A673 (cell line): ENCODE results near the gene PRF1. TPM values are rescaled to one million over a fixed set of nuclear protein-coding genes. Genes with fewer than 3 reads are reported as not detected.
A peak's percentile ranks its signal among the peaks of the same experiment; 100 is the strongest.

Experiments used
- BruUV-seq: library from RNA; stranded (reverse); fragments of 400-500 nt; replicated peaks from 2 replicates; lab custom pipeline; 2021; lab: Mats Ljungman, UMichigan
- CTCF ChIA-PET: fragments of 300-600 bp; sonication (Branson Sonifier 250); formaldehyde crosslinking; loops from one replicate; lab custom pipeline; 2022; ENCODE audit warnings: antibody characterized with exemption; lab: Charles Lee
- POLR2A ChIA-PET: fragments of 300-600 bp; sonication (Branson Sonifier 250); formaldehyde crosslinking; loops from one replicate; lab custom pipeline; 2022; ENCODE audit warnings: antibody characterized with exemption; ENCODE audit not compliant: low non-redundant PET; lab: Charles Lee
- DNase-seq: peaks from one replicate; pipeline ENCODE4 v3.0.0-alpha.2; 2015; ENCODE audit warnings: low spot score
- H3K27ac ChIP-seq: fragments of 200-600 bp; sonication (generic); 2 replicates; pipeline ENCODE4 v1.5.1; 2016; ENCODE audit warnings: mixed run types, low read depth, mild to moderate bottlenecking, mixed read lengths, antibody characterized with exemption, low read length; ENCODE audit not compliant: poor library complexity, severe bottlenecking
- H3K27me3 ChIP-seq: fragments of 200-600 bp; sonication (generic); replicated peaks from 2 replicates; pipeline ENCODE4 v1.6.1; 2017; ENCODE audit warnings: mixed run types, low read depth, mild to moderate bottlenecking, mixed read lengths, antibody characterized with exemption, low read length; ENCODE audit not compliant: insufficient read depth, poor library complexity
- H3K36me3 ChIP-seq: fragments of 200-600 bp; sonication (generic); 2 replicates; pipeline ENCODE4 v1.6.1; 2016; ENCODE audit warnings: mixed run types, mild to moderate bottlenecking, mixed read lengths, antibody characterized with exemption, low read length; ENCODE audit not compliant: insufficient read depth, poor library complexity, severe bottlenecking
- H3K4me1 ChIP-seq: fragments of 200-600 bp; sonication (generic); 2 replicates; pipeline ENCODE4 v1.6.1; 2017; ENCODE audit warnings: mixed run types, mild to moderate bottlenecking, mixed read lengths, antibody characterized with exemption, low read length; ENCODE audit not compliant: insufficient read depth, poor library complexity, severe bottlenecking
- H3K4me3 ChIP-seq: fragments of 200-600 bp; sonication (generic); 2 replicates; pipeline ENCODE4 v1.5.1; 2016; ENCODE audit warnings: low read depth, mixed run types, mild to moderate bottlenecking, mixed read lengths, low read length; ENCODE audit not compliant: poor library complexity, severe bottlenecking
- H3K9me3 ChIP-seq: fragments of 200-600 bp; sonication (generic); 2 replicates; pipeline ENCODE4 v1.6.1; 2016; ENCODE audit warnings: mixed run types, low read depth, mild to moderate bottlenecking, mixed read lengths, antibody characterized with exemption, low read length; ENCODE audit not compliant: poor library complexity, severe bottlenecking
- CTCF ChIP-seq: fragments of 300-800, 200-600 bp; sonication (generic); conservative IDR thresholded peaks from 2 replicates; pipeline ENCODE4 v1.5.1; 2017; ENCODE audit warnings: low read depth, mild to moderate bottlenecking, antibody characterized with exemption, low read length, moderate library complexity, mixed read lengths
- EZH2 ChIP-seq: fragments of 200-600 bp; sonication (generic); IDR thresholded peaks from 2 replicates; pipeline ENCODE4 v1.6.1; 2017; ENCODE audit warnings: borderline replicate concordance, low read depth, mild to moderate bottlenecking, mixed read lengths, antibody characterized with exemption, low read length; ENCODE audit not compliant: poor library complexity, severe bottlenecking
- intact Hi-C: fragments of 100-400 bp; cut with micrococcal nuclease; formaldehyde crosslinking; loops from one replicate; pipeline ENCODE4 v1.10.0; 2022; ENCODE audit not compliant: unreplicated experiment
- total RNA-seq: library from RNA; stranded (reverse); gene quantifications from 2 replicates; pipeline ENCODE4 v1.2.3, GENCODE V29; 2021

The PRF1 gene
- total RNA-seq, 1 experiment from 2014 or later = not detected

- CTCF ChIA-PET = no interaction called here
- Histone ChIP-seq H3K4me3 (no peak overlapping the region), H3K27me3 (no peaks in the 10 kb centered on the region), H3K27ac (no peak overlapping the region), H3K9me3 (no peaks in the 10 kb centered on the region), H3K36me3 (no peaks in the 10 kb centered on the region), H3K4me1 (peaks cover 31% of the 10 kb centered on the region)
- TF ChIP-seq CTCF (peak; percentile 87), EZH2 (no peak)
- DNase-seq = peak; percentile 73
- intact Hi-C loops = loop anchor here (1.0 to 10.0 kb wide), 4 partner anchors 125 to 735 kb away; partner anchors contain the start of gene ADAMTS14
- POLR2A ChIA-PET = no interaction called here
- BruUV-seq = no TSS peak
Observed at GRCh38 chr10:70549962-70550458, 52.5 kb downstream of the PRF1 start.

- Histone ChIP-seq H3K4me3 (no peak overlapping the region), H3K4me1 (peaks cover 31% of the 10 kb centered on the region), H3K36me3 (no peaks in the 10 kb centered on the region), H3K27ac (no peak overlapping the region), H3K9me3 (no peaks in the 10 kb centered on the region), H3K27me3 (no peaks in the 10 kb centered on the region)
- intact Hi-C loops = no loop called here
- TF ChIP-seq CTCF (no peak), EZH2 (no peak)
- DNase-seq = no peak
- BruUV-seq = no TSS peak
- ChIA-PET POLR2A (no interaction called here), CTCF (interaction anchor here (0.5 to 0.7 kb wide), 3 partner anchors 36 to 189 kb away, joined by 3 to 10 read pairs (median 4); no protein-coding TSS in a partner anchor)
Observed at GRCh38 chr10:70549351-70549961, 53.1 kb downstream of the PRF1 start.

Other genes starting within 250 kb of the PRF1 start
- gene LRRC20, start 220.1 kb downstream of the PRF1 start, total RNA-seq = 18.3 and 27.3 TPM in 2 replicates
- gene EIF4EBP2, start 198.6 kb downstream of the PRF1 start, total RNA-seq = 89.3 and 91.9 TPM in 2 replicates
- not detected in 2 replicates for gene NODAL, start 161.1 kb downstream of the PRF1 start, total RNA-seq
- 9.0 and 9.9 TPM in 2 replicates for gene PALD1, start 124.0 kb downstream of the PRF1 start, total RNA-seq
- 0.09 and 0.21 TPM in 2 replicates for gene ADAMTS14, start 69.8 kb upstream of the PRF1 start, total RNA-seq
- gene TBATA, start 182.6 kb upstream of the PRF1 start, total RNA-seq = not detected in 2 replicates
- 48.6 and 65.5 TPM in 2 replicates for gene SGPL1, start 213.2 kb upstream of the PRF1 start, total RNA-seq